ENCODE data around the gene ADIPOR2.

ADIPOR2 gene, protein sequence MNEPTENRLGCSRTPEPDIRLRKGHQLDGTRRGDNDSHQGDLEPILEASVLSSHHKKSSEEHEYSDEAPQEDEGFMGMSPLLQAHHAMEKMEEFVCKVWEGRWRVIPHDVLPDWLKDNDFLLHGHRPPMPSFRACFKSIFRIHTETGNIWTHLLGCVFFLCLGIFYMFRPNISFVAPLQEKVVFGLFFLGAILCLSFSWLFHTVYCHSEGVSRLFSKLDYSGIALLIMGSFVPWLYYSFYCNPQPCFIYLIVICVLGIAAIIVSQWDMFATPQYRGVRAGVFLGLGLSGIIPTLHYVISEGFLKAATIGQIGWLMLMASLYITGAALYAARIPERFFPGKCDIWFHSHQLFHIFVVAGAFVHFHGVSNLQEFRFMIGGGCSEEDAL

DNA sequence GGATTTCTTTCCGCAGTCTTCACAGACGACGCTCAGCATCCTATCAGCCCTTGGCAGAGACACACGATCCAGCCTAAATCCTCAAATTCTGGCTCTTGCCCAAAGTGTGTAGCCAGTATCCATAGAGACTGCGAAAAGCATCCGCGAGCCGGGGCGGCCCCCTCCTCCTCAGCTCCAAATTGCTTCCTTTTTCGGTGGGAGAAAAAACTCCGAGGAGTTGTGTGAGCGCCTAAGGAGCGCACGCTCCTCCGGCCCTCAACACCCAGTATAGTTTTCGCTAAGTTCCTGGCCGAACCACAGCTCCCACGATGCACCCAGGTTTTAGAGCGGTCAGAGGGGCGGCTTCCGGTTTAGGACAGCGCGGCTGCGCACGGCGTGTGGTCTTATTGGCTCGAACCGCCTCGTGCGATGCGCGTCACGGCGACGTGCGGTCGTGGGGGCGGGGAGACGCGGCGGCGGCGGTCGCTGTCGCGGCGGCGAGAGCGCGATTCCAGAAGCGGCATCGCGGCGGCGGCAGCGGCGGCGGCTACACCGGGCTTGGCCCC is at the start of gene ADIPOR2:
Gene ADIPOR2 (plus strand): TSS at position 493 of the 545 bp plus-strand sequence. CDS start 63,274 bp downstream, outside the sequence.
- DNase-seq, result peak; percentile 97

DNA sequence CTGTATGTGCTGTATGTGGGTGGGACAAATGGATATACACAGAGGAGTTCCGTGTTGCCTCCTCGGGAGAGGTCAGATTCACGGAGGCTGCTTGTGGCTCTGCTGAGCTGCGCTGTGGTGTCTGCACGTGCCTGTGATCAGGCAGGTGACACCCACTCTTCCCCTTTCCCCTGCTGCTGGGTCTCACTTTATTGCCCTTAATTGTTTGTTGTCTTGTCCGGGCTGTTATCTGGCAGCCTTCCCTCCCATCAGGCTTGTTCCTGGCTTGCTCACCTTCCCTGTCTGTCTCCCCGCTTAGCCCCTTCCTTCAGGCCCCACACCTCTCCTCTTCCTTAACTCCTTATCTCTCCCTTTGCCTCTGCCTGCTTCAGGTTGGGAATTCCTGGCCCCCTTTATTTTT is 48.4 kb upstream of the ADIPOR2 start:
- DNase-seq, result peak; percentile 26

DNA sequence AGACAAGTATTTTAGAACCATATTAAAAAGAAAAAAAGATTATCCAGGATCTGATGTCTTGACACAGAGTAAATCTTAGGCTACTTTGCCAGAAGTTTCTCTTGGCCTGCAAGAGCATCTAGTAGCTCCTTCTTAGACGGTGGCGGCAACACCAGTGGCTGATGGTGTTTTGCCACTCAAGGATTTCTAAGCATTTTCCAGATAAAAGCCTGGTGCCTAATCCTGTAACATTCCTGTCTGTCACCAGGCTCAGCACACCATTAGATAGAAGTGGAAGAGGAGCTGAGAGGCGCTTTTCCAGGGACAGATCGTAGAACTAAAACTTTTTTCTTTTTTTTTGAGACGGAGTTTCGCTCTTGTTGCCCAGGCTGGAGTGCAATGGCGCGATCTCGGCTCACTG is 47.8 kb upstream of the ADIPOR2 start:
- DNase-seq, result no peak

GRCh38 chr12:1643905-1644533 is 46.9 kb upstream of the ADIPOR2 start:
- DNase-seq, result peak; percentile 4

- DNase-seq, result peak; percentile 83
These were observed 46.1 kb upstream of the ADIPOR2 start for GRCh38 chr12:1644534-1645438.

- no peak for DNase-seq
These were observed 45.1 kb upstream of the ADIPOR2 start for GRCh38 chr12:1645819-1646218.

DNA sequence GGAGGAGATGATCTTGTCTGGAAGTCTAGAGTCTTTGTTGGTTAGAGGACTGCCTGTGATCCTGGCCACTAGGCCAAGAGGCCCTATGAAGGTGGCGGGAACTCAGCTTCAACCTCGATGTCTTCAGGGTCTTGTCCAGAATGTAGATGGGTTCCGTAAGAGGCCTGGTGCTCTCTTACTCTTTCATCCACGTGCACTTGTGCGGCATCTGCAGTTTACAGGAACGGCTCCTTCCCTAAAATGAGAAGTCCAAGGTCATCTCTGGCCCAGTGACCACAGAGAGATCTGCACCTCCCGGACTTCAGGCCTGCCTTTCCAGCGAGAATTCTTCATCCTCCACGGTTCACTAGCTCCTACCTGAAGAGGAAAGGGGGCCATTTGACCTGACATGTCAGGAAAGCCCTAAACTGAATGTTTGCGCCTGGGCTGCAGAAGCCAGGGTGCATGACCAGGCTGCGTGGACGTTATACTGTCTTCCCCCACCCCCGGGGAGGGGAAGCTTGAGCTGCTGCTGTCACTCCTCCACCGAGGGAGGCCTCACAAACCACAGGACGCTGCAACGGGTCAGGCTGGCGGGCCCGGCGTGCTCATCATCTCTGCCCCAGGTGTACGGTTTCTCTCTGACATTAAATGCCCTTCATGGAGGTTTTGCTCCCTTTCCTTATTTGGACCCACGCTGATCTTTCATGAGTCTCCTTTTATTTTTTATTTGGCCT is 44.1 kb upstream of the ADIPOR2 start:
- DNase-seq, result no peak

GRCh38 chr12:1647285-1647669 is 43.6 kb upstream of the ADIPOR2 start:
- no peak for DNase-seq

GRCh38 chr12:1650260-1650977 is 40.5 kb upstream of the ADIPOR2 start:
- DNase-seq, result no peak

DNA sequence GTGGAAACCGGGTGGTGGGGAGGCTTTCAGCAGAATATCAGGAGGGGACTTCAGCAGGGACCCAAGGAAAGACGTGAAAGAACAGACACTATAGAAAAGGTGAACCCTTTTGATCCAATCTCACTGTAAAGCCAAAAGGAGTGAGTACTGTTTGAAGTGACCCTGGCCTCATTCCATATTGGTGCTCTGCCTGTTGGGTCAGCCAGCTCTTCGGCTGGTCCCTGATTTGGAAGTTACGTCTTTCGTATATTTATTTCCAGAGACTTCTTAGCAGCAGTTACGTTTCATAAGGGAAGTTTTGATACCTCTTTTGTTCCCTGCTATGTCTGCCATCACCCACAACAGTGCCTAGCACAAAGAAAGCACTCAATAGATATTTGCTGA is 39.9 kb upstream of the ADIPOR2 start:
- DNase-seq, result no peak

GRCh38 chr12:1651946-1652345 is 38.9 kb upstream of the ADIPOR2 start:
- no peak for DNase-seq

DNA sequence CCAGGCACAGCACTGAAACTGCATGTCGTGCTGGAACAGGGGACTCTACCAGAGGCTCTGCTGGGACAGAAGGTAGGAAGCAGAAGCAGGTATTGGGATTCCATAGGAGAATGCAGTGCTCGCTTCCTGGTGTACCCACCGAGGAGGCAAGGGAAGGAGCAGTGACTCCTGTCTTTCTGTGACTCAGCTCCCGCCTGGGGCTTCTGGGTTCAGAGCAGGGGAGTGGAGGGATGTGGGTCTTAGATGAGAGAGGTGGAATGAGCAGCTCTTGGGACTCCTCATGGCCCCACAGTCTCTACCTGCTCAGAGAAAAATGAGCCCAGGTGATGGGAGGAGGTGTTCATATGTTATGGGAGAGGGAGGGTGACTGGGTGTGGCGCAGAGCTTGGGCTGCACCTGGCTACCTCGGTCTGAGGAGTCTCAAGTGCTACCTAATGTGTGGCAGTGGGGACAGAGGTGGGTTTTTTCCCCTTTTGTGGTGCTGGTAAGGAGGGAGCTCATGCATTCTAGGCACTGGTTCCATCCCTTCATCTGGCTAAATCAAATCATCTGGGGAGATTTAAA is 35.6 kb upstream of the ADIPOR2 start:
- no peak for DNase-seq

DNA sequence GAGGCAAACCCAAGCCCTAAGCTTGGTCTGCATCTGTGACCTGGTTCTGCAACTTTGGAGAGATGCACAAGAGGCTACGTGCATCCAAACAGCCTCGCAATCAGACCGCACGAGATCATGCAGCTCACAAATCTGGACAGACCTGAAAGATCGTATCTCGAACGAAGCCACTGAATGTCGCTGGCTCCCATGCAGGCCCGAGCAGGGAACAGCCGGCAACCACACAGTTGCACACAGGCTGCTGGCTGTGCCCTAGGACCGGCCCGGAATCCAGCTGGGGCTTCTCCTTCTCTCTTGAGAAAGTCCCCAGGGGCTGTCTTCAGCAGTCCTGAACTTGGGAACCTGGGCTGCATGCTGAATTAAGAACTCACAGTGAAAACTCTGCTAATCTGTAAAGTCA is 34.0 kb upstream of the ADIPOR2 start:
- no peak for DNase-seq

GRCh38 chr12:1657688-1658087 is 33.2 kb upstream of the ADIPOR2 start:
- DNase-seq, result no peak

GRCh38 chr12:1660304-1661187 is 30.3 kb upstream of the ADIPOR2 start:
- DNase-seq, result no peak

DNA sequence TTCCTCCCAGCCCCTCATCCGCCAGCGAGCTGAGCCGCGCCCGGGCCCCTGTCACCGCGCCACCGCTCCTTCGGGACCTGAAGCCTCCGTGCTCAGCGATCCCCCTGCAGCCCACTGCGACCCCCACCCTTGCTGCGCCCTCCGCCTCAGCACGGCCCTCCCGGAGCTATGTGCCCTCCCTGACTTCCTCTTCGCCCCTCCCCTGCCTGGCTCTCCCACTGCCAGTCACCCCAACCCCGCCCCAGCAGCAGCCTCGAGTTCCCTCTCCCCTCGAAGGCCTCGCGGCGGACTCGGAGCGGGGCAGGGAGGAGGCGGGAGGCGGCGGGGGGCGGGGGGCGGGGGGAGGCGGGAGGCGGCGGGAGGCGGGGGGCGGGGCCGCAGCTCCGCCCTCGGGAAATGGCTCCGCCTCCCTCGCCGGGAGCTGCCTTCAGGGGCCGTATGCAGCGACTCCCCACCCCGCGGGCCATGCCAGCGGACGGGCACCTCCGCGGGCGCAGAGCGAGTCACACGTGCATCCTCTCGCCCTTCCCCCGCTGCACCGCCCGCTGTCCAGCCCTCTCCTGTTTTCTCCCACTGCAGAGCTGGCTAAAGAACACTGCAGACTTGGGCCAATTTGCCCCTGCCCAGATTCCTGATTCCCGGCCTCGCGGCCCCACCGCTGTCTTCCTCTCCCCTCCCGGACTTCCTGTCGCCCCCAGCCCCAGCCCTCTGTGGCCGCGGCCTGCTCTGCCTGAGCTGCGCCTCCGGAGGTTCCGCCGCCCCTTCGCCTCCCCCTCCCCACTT is 29.1 kb upstream of the ADIPOR2 start:
- DNase-seq, result peak; percentile 88

GRCh38 chr12:1662761-1663439 is 28.0 kb upstream of the ADIPOR2 start:
- no peak for DNase-seq

- no peak for DNase-seq
These were observed 27.3 kb upstream of the ADIPOR2 start for GRCh38 chr12:1663440-1664132.
